NB4 (cell line): ENCODE measurements around the gene PPP1R1C.

ENCODE experiments used
- DNase-seq: peaks from one replicate; pipeline ENCODE4 v3.0.0; 2010; ENCODE audit warnings: low read depth
- H3K4me3 ChIP-seq: one replicate; pipeline ENCODE4 v1.5.1; 2011; ENCODE audit warnings: mild to moderate bottlenecking, low read depth, low read length, moderate library complexity
- CTCF ChIP-seq: IDR thresholded peaks from one replicate; pipeline ENCODE4 v1.5.1; 2012; ENCODE audit warnings: low read depth, low read length
- MYC ChIP-seq: IDR thresholded peaks from 2 replicates; pipeline ENCODE4 v1.6.1; 2011; ENCODE audit warnings: low read depth, low read length
- POLR2A ChIP-seq: IDR thresholded peaks from 2 replicates; pipeline ENCODE4 v1.6.1; 2011; ENCODE audit warnings: mild to moderate bottlenecking; ENCODE audit not compliant: insufficient read length; ENCODE audit errors: extremely low read depth
- TF ChIP-seq, protein P1 (sequence below): IDR thresholded peaks from 2 replicates; pipeline ENCODE4 v1.6.1; 2011; ENCODE audit warnings: low read depth, low read length

PPP1R1C gene

GRCh38 chr2:181985632-181986205 lies at the start of gene PPP1R1C:
TSS of gene PPP1R1C (plus strand) at chr2:181985853. CDS start at chr2:181986111, 258 bp downstream.
- TF ChIP-seq MYC (no peak), POLR2A (no peak), CTCF (no peak)
- TF ChIP-seq, protein P1, sequence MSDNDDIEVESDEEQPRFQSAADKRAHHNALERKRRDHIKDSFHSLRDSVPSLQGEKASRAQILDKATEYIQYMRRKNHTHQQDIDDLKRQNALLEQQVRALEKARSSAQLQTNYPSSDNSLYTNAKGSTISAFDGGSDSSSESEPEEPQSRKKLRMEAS, result no peak
- no peak for DNase-seq
- H3K4me3 ChIP-seq, result no peak within 1 kb of the TSS

- TF ChIP-seq POLR2A (no peak), CTCF (no peak), MYC (no peak)
- TF ChIP-seq, protein P1, result no peak
- DNase-seq, result peak; percentile 75
- no peak overlapping the region for H3K4me3 ChIP-seq
Observed at GRCh38 chr2:181937473-181937872, 48.2 kb upstream of the PPP1R1C start.

GRCh38 chr2:181943411-181944124 lies 42.1 kb upstream of the PPP1R1C start:
- no peak for DNase-seq
- TF ChIP-seq MYC, result no peak
- TF ChIP-seq, protein P1, result no peak
- TF ChIP-seq POLR2A, result no peak
- no peak for TF ChIP-seq CTCF

GRCh38 chr2:181944164-181944913 lies 41.3 kb upstream of the PPP1R1C start:
- no peak for DNase-seq
- no peak for TF ChIP-seq CTCF
- TF ChIP-seq, protein P1, result no peak
- H3K4me3 ChIP-seq, result no peak overlapping the region

More at GRCh38 chr2:181943411-181944124, 42.1 kb upstream of the PPP1R1C start:
- no peak overlapping the region for H3K4me3 ChIP-seq

- H3K4me3 ChIP-seq, result no peak overlapping the region
- TF ChIP-seq CTCF (no peak), POLR2A (no peak), MYC (no peak)
- TF ChIP-seq, protein P1, result no peak
- no peak for DNase-seq
Observed at GRCh38 chr2:181944914-181945291, 40.8 kb upstream of the PPP1R1C start.
